NCI-H1417 (cell line): ENCODE measurements around the gene FGF1.

ENCODE experiments used
- DNase-seq, 3 experiments: peaks; one replicate each; lab custom pipeline; 2025; lab: John Stamatoyannopoulos, UW

The FGF1 gene

DNA sequence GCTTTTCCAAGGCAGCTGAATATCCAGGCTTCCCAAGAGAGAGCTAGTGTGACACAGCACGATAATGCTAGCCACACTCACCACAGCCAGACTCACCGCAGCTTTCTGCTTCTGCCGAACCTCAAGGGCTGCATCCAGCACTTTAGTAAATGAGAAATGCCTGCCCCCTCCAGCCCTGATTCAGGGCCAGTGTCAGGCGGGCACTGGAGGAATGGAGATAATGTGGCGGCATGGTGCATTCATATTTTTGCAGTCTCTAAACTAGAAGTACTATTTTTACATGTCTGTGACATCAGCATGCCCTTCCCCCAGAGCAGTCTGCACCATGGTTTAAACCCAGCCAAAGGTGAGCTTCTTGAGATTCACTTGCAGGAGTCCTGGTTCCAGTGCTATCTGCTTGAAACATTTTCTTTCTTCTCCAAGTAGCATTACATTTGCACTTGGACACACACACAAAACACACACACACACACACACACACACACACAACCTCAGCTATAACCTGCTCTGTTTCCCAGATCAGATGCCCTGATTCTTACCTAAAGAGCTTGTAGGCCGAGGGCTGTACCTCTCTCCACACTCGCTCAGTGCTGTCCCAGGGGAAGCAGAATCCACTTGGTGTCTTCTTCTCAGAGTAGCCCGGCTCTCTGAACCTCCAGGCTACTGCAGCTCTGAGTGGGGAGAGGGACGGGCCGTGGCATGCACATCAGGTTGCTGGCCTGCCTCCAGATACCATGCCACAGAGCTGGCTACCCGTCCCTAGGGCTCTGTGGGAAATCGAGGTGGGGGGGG is at the start of gene FGF1:
Gene FGF1 (minus strand): TSS at position 673 of the 792 bp plus-strand sequence. CDS start 71,963 bp downstream, outside the sequence.
- peak in 1 of 3 experiments; percentile 82 for DNase-seq

DNA sequence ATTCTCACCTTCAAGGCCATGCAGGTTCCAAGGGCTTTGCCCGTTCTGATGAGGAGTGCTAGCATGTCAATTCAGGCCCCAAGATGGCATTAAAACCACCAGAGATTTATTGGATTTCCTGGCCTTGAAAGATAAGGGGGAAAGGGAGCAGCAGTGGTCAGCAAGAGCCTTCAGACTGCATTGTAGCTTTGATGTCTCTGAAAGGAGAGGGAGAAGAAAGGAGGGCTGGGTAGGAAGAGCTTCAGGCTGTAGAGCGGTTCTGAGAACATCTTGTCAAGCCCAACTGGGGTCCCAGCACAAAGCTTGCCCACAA is 41.8 kb upstream of the FGF1 start:
- DNase-seq: no peak

DNA sequence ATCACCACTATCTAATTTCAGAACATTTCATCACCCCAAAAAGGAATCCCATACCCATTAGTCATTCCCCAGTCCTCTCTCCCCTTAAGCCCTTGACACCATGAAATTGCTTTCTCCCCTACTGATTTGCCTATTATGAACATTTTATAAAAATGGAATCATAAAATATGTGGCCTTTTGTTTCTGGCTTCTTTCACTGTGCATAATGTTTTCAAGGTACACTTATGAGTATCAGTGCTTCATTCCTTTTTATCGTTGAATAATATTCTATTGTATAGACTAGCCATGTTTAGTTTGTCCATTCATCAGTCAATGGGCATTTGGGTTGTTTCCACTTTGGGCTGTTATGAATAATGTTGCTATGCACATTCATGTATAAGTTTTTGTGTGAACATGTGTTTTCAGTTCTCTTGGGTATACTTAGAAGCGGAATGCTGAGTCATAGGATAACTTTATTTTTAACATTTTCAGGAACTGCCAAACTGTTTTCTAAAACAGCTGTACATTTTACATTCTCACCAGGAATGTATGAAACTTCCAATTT is 40.4 kb upstream of the FGF1 start:
- no peak for DNase-seq

DNA sequence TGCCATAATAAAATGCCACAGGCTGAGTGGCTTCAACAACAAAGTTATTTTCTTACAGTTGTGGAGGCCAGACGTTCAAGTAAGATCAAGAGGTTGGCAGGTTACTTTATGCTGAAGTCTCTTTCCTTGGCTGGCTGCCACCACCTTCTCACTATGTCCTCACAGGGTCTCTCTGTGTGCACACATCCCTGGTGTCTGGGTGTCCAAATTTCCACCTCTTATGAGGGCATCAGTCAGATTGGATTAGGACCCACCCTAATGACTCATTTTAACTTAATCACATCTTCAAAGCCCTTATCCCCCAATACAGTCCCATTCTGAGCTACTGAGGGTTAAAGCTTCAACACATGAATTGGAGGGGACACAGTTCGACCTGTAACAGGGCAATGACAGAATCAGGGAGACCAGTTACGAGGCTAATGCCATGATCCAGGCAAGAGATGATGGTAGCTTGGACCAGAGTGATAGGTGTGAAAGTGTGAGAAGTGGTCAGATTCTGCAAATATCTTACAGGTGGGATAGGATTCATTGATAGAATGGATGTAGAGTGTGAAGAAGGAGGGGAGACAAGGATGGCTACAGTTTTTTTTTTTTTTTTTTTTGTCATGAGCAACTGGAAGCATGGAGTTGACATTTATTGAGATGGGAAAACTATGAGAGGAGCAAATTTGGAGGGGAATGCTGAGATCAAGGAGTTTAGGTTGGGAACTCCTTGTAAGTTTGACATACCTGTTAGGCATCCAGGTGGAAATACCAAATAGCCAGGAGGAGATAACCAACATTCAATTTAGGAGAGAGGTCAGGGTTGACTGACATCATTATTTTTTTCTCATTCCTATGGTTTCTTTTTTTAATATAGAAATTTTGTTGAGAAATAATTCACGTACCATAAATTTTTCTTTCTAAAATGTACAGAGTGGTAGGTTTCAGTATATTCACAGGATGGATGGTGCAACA is 39.6 kb upstream of the FGF1 start:
- no peak for DNase-seq

DNA sequence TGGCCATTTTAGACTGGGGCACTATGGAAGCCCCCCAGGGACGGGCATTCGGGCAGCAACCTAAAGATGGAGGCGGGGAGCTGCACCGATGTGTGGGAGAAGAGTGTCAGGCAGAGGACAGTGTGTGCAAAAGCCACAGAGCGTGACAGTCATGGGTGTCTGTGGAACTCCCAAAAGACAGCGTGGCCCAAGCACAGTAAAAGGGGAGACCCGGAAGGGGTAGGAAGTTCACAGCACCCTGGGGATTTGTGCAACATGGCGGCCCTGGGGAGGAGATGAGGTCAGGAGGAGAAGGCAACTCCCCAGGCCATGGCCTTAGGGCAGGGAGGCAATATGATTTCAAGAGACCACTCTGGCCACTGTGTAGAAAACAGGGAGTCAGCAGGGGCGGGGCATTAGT is 38.9 kb upstream of the FGF1 start:
- no peak for DNase-seq

DNA sequence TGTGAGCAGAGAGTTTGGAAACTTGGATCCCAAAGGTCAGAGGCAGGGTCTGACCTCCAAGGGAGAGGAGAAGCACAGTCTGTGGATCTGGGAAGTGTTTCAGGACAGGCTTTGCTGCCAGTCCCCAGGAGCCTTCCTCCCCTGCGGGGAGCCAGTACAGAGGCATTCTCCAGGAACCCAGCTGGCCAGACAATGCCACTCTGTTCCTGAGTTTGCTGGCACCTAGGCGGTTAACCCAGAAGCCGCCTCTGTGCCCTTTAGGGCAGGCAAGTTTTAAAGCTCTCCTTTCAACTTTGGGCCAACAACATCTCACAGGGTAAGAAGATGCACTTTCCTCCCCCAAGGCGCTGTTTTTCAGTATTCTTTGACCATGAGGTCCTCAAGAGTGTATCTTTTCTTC is 37.0 kb upstream of the FGF1 start:
- no peak for DNase-seq

DNA sequence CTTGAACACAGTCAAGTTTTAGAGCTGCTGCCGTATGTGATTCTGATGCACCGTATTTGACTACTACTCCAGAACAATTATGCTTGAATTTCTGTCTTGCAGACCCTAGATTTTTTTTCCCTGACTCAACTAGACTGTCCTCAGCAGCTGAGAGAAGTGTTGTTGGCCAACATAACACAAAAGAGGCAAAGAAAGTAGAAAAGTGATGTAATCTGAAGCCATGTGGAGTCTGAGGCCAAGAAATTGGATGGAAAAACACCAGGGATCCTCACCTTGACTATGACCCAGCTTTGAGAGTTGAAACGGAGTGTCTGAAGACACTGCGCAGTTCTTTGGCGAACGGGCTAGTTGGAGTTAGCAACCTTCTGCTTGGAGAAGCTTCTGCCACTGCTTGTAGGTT is 36.3 kb upstream of the FGF1 start:
- no peak for DNase-seq

DNA sequence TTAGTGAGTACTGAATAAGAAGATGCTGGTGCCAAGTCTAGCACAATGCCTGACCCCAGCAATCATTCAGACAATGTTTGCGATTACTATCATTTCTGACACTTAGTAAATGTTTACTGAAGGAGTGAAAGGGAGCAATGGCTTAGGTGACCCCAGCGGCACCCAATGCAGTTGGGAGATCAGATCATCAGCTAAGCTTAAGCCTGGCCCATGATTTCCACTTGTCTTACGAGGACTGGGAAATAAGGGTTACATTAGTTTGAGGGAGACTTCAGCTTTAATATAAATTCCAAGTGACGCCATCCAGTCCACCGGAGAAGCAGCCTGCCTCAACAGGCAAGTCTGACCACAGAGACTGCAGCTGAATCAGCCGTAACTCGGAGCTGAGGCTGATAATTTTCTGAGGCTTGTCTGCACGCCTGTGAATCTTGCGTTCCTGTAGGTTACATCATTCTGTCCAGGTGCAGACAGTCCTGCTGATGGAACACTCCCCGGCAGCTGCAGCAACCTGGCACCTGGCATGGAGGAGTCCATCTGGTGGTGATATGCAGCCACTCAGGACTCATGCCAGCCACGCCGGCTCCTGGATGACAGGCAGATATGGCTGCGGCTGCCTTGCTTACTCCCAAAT is 34.9 kb upstream of the FGF1 start:
- peak; percentile 66 to 86 (median 67) for DNase-seq

DNA sequence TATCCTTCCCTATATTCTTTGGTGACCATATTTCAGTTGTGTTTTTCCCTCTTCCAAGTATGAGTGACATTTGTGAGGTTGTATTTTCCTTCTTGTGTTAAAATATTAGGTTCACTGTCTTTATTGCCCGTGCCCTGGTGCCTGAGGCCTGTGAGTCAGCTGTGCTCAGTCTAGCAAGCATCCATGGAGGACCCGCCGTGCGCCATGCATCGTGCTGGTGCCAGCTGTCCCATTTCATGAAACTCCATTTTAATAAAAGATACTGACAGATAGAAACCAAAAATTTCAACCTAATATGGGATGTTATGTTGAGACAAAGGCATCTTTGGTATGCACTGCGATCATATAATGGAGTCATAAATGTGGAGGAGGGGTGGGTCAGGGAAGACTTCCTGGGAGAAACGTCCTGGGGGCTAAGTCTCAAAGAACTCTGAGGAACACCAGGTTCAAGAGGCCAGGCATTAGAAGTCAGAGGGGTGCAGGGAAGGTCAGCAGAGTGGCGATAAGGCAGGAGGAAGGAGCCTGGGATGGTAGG is 34.0 kb upstream of the FGF1 start:
- no peak for DNase-seq

DNA sequence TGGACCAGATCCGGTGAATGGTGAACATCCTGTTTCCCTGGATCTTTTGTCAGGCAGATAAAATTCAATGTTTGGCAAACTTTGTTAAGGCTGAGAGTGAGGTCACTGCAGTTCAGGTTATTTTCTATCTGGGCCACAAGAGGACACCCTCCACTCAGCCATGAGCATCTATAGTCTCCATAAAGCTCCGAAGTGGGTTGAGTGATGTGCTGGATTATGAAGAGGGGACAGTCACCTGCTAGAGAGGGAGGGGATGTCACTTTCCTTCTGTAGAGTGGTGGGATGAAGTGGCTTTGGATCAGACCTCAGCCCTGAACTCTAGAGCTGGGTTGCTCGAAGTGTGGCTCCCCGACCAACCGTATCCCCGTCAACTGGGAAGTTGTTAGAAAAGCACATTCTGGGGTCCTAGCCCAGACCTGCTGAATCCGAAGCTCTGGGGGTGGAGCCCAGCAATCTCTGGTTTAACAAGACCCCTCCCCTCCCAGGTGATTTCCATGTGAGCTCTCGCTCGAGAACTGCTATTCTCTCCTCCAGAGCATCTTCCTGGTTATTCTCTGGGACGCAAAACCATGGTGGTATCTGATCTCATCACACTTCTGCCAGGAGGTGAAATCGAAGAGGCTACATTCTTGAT is 31.8 kb upstream of the FGF1 start:
- DNase-seq: peak in 2 of 3 experiments; percentile 13 to 46

DNA sequence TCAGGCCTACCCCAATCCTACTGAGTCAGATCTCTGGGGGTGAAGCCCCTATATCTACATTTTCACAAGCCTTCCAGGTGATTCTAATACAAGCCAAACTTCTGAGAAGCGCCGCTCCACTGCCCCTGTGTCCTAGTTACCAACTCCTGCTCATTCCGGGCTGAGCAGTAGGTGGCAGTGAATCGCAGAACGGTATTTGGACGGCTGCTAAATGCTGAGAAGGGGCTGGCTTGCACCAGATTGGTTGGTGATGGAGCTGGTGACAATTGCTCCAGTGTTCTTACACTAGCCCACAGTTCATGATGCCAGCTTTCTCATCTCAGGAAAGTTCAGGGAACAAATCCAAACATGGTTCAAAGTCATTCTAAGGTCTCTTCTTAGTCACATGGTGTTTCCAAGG is 31.1 kb upstream of the FGF1 start:
- DNase-seq: peak in 1 of 3 experiments; percentile 22

DNA sequence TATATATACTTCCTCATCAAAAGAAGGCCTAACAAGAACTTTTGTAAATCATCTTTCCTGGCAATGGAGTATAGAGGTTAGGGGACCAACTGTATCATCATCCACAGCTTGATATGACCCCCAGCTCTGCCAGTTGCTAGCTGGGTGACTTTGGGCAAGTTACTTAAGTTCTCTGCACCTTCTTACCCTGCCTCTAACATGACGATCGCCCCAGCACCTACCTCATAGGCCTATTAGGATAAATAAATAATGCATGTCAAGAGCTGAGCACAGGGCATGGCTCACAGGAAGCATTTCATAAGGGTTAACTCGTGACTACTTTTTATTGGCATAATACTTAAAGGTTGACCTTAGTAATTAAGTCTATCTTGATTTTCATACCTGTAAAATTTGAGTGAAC is 29.4 kb upstream of the FGF1 start:
- no peak for DNase-seq

DNA sequence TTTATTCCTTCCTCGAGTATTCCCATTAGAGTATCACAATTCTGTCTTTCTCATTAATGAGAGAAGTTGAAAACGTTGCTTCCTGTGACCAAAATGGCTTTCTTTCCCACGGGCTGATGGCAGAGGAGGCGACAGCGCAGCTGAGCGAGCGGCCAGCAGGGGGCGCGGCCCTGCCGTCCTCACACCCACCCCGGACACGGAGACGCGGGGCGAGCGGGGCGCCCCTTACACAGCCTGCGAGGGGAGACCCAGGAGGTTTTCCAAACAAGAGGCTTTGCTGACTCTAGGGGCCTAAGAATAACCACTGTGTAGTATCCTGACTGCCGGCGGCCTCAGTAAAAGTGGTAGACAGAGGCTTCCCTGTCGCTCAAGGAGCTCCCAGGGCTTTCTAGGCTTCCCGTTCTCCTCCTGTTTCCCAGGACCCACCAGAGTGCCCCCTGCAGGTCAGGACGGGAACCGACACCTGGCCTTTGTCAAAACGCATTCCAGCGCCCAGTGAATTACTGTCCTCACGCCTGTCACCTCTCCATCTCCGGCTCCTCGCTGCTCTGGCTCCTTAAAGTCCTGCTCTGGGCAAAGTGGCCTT is 27.3 kb upstream of the FGF1 start:
- peak; percentile 85 to 90 (median 85) for DNase-seq

DNA sequence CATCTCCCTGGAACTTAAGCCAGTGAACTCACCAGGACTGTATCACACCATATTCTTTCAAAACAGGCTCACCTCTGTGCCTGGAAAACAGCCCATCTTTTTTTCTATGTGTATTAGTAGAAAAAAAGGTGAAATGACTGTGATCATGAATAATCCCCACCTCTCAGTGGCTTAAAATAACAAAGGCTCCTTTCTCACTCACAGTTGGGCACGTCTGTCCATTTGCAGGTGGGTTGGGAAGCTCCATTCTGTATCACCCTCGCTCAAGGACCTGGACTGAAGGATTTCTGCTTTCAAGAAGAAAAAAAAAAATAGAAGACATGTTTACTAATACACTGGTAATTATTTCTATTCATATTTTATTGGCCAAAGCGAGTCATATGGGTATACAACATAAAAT is 17.3 kb upstream of the FGF1 start:
- DNase-seq: no peak

DNA sequence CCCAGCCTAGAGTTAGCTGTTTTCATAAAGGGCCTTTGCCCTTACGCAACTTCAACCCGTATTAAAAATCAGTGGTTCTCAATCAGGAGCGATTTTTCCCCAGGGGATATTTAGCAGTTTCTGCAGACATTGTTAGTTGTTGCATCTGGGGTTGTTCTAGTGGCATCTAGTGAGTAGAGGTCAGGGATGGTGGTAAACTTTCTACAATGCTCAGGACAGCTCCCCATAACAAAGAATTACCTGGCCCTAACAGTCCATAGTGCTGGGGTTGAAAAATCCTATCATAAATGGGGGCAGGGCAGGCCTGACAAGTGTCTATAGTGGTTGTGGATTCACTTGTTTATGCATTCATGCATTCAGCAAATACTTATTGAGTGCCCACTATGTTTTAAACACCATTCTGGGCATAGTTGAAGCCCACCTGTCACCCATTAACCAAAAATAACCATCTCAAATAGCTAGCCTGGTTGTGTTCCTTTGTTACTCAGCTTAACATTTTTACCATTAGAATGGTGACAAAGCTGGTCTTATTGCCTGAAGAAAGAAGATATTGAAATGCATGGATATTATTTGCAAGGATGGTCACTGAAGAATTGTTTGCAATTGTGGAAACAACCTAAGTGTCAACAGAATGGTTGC is 15.9 kb upstream of the FGF1 start:
- peak in 1 of 3 experiments; percentile 21 for DNase-seq

DNA sequence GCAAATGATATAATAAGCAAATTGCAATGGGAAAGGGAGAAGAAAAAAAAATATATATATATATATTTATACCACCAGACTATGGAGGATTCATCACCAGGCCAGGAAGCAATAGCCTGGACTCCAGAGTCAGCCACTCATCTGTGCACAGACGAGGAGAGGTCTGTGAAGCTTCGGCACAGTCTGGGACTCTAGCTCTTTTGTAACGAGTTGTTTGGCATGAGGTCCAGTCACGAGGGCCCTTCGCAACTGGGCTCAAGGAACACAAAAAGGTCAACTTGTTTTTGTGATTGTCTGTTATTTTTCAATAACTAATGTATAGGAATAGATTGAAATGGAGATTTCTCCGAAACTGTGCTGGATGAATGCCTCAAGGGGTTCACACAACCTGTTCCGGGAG is 14.7 kb upstream of the FGF1 start:
- DNase-seq: no peak

DNA sequence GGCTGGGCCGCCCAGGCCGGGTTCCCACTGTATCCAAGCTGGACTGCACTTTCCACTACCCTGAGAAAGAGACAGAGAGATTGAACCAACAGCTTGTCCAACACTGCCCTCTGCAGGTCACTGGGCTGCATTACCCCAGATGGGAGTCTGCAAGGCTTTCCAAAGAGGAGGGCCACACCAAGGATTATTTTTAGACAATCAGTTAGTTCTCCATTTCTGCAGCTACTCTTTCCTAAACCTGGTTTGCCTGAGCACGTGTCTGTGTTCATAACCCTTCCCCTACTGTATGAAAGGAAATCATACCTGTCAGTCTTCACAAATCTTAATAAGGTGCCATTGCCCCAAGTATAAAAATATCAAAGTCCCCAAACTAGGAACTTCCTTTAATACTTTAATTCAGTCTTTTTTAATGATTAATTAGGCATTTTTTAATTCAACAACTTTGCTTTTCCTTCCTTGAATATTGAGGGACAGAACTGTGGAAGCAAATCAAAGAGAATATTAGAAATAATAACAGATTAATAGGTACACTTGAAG is 13.4 kb upstream of the FGF1 start:
- peak; percentile 55 to 85 (median 80) for DNase-seq

DNA sequence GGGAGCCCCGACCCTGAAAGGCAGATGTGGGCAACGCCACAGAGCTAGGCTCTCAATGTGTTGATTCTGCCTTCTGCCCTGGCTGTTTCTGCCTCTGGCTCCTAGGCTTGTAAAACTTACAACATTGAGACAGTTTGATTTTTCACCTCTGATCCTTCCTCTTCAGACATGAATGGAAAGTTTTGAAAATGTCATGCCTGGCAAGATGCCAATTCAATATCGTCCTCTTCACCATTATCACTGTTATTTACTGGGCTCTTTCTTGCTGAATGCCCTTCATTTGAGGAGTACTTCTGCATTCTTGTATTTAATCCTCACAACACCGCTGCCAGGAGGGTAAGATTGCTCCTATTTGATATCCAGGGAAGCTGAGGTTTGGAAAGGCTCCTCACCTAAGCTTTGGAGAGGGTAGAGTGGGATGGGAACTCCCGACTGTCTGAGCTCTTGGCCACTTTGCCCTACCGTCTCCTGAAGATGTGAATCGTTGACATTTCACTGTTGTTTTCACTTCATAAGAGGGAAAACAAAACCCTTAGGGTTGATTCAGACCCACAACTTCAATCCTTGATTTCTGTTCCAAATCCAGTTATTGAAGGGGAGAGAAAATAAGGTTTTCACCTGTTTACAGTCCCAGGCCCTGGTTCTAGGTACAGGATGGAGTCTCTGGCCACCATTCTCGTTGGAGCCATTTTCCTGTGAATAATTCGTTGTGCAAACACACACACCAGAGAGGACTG is 12.7 kb upstream of the FGF1 start:
- DNase-seq: no peak

DNA sequence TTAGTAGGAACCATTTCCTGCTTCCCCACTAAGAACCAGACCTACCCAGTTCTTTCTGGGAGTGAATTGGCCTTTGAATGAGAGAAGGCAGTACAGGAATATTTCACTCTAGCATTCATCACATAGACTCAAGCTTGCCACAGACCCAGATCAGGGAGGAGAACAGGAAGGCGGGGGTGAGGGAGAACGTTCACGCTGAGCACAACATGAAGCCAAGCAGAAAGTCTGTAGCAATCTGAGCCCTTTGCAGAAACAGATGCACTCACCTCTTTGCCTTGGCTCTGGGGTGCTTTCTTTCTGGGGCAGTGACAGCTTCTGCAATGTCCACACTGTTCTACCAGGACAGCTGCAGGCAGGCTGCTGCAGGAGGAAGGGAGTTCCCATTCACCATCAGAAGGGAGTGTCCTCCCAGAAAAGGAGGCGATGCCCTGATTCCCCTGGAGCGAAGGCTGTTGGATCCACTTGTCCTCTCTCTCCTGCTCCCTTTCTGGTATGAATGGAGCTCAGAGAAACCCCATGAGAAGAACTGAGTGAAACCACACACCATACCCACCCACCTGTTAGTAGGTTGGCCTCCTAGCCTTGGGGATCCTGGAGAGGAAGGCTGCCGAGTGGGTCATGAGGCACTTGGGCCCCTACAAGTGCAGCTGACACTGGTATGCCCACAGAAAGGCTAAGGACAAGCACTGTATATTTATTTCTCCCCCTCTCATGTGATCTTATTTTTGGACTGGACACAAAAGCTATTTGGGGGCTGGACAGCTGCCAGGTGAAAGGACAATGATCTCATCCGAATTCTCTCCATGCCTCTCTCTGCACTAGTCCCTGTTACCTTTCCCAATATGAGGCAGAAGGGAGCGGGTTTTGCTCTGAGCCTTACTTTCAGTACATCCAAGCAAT is 11.7 kb upstream of the FGF1 start:
- no peak for DNase-seq
